ENCODE measurements around the gene OPA3.
"Not testable (repeated sequence)": the region's sequence is repeated elsewhere in the genome, so short reads cannot be mapped to it uniquely, and the experiment has no call there.

Gene OPA3

DNA sequence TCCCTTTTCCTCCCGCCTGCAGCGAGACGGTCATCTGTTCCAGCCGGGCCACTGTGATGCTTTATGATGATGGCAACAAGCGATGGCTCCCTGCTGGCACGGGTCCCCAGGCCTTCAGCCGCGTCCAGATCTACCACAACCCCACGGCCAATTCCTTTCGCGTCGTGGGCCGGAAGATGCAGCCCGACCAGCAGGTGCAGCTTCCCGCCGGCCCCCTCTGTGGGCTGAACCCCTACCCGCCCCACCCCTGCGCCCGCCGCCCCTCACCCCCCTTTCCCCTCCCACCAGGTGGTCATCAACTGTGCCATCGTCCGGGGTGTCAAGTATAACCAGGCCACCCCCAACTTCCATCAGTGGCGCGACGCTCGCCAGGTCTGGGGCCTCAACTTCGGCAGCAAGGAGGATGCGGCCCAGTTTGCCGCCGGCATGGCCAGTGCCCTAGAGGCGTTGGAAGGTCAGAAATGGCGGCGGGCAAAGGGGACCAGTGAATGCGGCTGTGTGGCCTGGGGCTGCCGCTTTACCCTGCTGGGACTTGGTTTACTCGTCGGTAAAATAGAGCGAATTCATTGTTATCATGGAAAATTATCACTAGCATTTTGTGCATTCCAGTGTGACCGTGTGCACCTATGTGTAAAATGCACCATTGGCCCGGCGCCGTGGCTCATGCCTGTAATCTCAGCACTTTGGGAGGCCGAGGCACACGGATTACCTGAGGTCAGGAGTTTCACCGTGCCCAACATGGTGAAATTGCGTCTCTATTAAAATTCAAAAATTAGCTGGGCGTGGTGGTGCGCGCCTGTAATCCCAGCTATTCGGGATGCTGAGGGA lies 66.7 kb downstream of the OPA3 start:
- DNase-seq: no peak

GRCh38 chr19:45517238-45517637 lies 67.4 kb downstream of the OPA3 start:
- DNase-seq: no peak

- DNase-seq: no peak
These were observed 68.7 kb downstream of the OPA3 start for GRCh38 chr19:45515807-45516401.

DNA sequence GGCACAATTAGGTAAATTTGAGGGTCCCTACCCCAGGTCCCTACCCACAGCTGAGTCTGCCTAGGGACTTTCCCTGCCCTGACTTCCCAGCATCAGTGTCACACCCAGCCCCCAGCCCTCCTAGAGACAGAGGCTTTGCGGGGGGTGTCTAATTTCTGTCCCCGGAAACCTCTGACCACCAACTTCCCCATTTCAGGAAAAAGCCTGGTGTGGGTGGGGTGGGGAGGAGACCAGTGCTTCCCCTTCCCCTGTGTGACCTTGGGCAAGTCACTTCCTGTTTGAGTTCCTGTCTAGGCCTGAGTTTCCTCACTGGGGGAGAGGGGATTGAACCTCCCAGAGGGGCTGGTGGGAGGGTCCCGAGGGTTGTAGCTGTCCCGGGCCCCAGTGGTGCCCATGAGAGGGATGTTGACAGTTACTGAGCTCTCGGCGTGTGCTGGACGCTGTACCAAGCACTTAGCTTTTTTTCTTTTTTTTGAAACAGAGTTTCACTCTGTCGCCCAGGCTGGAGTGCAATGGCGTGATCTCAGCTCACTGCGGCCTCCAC lies 69.4 kb downstream of the OPA3 start:
- peak; percentile 87 to 91 for DNase-seq

DNA sequence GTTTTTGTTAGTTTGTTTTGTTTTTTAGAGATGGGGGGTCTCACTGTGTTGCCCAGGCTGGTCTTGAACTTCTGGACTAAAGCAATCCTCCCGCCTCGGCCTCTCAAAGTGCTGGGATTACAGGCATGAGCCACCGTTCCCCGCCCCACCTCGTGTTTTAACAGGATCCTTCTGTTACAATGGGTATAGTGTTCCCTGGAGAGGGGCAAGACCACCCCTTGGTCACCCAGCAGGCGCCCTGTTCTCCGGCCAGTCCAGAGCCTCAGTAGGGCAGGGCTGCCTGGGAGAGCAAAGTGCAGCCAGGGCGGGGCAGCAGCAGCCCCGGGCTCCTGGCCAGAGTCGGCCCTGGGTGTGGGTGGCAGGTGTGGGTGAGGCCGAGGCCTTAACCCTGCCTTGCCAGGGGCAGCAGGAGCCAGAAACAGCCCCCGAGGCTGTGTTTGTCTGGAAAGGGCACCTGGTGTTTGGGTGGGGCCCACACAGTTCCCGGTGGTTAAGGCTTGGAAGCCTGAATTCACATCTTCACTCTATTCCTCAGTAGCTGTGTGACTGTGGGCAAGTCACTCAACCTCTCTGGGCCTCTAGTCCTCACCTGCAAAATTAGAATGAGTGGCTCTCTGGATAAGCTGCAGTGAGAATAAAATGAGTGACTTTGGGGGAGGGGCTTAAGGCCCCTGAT lies 70.1 kb downstream of the OPA3 start:
- DNase-seq: peak; percentile 60 to 70

DNA sequence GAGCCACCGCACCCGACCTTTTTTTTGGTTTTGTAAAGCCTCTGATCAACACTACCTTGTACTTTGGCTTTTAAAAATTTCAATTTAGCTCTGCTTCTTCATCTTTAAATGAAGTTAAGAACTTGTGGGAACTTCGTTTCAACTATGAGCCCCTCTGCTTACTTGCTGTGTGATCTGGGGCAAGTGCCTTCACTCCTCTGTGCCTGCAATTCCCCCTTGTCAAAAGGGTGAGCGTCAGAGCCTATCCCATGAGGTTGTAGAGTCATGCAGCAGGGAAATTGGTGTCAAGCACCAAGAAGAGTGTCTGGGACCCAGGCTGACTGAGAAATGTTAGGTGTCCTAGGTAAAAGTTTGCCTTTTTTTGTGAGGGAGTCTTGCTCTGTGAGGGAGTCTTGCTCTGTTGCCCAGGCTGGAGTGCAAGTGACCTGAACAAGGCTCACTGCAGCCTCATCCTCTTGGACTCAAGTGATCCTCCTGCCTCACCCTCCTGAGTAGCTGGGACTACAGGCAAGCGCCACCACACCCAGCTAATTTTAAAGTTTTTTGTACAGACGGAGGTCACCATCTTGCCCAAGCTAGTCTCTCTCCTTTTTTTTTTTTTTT lies 71.6 kb downstream of the OPA3 start:
- no peak for DNase-seq

DNA sequence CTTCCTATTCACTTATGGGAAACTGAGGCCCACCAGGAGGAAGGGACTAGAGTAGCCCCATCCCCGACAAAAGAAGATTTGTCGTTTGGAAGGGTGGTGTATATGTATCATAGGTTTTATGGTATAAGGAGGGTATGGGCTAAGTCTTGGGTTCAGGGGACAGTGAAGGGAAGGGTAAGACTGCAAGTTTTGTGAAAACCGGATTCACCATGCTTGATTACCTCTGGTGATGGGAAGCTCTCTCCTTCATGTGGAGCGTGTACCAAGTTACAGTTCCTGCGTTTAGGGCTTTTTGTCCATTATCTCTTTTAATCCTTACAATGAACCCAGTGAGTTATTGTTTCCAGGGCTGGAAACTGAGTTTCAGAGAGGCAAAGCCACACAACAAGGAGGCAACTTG lies 73.5 kb downstream of the OPA3 start:
- no peak for DNase-seq

DNA sequence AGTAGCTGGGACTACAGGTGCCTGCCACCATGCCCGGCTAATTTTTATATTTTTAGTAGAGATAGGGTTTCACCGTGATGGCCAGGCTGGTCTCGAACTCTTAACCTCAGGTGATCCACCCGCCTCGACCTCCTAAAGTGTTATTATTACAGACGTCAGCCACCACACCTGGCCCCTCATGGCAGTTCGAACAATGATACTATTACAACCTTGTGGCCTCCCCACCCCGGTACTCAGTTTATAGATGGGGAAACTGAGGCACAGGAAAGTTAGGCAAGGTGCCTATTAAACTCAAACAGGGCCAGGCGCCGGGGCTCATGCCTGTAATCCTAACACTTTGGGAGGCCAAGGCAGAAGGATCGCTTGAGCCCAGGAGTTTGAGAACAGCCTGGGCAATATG lies 74.2 kb downstream of the OPA3 start:
- DNase-seq: not testable (repeated sequence)

GRCh38 chr19:45509692-45510015 lies 74.9 kb downstream of the OPA3 start:
- no peak for DNase-seq

- peak; percentile 75 to 78 for DNase-seq
These were observed 75.5 kb downstream of the OPA3 start for GRCh38 chr19:45508861-45509691.

DNA sequence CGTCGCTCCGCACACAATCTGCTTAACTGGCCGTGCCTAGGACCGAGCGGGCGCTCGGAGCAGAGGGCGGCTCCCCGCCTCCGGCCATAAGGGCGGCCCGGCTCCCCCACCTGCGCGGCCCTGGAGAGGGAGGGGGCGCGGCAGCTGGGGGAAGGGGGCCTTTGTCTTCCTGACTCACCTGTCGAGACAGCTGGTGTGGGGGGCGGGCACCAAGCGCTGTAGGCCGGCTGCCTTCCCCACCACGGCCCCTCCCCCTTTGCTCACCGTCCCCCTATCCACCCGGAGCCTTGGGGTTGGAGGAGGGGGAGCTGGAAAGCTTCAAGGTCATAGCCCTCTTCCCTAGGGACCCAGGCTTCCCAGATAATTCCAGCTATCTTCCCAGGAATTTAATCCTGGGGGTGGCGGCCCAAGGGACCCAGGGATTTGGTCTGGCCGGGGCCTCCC lies 76.2 kb downstream of the OPA3 start:
- no peak for DNase-seq

DNA sequence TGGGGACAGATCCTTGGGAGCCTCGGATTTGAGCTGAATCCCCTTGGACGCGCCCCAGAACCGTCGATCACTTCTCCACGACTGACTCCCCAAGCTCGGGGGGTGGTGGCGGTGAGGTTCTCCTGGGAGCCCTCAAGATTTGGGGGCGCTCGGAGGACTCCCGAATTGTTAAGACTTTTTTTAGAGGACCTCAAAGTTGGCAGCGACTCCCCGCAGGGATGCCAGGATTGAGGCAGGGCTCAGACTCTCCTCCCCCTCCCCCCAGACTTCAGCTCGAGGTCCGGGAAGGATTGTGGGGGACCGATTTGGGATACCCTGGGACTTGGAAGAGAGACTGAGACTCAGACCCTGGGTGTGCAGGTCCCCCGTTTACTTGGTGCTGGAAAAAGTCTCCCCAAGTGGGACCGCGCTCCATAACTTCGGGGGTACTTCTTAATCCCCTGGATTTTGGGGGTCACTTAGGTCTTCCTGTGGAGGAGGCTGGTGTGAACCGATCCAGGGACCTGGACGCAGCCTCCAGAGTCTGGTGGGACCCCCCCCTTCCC lies 76.7 kb downstream of the OPA3 start:
- DNase-seq: no peak

DNA sequence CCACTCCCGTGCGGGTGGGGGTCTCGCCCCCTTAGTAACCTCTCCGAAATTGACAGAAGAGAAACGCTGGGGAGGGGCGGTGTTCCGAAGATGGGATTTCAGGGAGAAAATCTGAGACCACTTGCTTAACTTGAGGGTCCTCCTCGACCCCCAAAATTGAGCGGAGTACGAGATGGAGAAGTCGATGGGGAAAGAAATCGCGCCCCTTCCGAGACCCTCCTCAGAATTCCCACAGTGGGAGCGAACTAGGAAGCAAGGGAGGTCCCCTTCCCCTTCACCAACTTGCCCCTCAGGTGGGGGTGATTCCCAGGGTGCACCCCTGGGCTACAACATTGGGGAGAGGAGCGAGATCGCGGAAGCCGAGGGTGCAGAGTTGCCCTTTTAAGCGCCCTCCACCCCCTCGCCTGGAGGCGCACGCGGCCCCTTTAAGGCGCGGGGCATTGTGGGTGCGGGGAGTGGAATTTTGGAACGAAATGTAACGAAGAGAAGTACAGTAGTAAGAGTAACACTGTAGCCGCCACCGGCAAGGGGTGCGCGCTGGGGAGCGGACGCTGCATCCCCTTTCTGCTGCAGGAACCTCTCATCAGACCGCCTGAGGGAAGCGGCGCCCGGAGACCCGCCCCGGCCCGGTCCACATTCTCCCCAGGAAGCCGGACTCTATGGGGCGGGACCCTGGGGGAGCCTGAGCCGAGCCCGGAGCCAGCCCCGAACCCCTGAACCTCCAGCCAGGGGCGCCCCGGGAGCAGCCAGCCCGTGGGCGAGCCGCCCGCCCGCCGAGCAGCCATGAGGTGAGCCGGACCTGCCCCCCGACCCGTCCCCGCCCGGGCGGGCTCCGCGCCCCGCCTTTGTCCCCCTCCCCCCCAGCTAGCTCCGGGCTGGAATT lies 77.4 kb downstream of the OPA3 start, which contains the start of gene VASP:
TSS of gene VASP (plus strand) at position 491 of the 883 bp plus-strand sequence. CDS start at position 784, 293 bp downstream.
- DNase-seq: peak; percentile 87

DNA sequence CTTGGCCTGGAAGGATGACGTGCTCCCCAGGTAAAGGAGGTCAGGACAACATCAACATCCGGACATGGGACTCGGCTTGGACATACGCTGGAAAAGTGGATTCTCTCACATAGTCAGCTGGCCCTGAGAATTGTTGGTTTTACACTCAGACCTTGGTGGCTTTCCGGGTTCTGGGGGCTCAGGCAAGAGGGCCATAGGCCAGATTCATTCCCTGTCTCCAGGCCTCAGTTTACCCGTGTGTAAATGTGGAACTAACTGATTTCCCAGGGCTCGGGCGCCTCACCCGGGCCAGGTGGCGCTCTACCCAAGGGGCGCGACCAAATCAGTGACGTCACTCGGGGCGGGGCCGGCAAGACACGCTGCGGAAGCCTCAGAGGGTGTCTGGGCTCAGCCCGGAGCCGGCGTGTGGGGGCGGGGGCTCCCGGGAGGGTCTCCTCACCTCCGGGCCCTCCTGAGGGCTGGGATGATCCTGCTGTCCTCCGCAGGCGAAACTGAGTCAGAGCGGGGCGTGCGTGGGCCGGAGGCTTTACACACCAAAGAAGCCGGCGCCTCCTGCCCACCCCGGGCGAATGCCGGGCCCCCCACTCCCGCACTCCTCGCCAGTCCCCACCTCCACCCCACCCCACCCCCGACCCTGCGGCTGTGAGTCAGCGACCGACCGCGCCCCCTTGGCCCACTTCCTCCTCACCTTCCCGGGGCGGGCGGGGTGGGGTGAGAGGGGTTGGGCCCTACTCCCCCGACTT lies 78.2 kb downstream of the OPA3 start:
- peak; percentile 64 to 66 for DNase-seq

DNA sequence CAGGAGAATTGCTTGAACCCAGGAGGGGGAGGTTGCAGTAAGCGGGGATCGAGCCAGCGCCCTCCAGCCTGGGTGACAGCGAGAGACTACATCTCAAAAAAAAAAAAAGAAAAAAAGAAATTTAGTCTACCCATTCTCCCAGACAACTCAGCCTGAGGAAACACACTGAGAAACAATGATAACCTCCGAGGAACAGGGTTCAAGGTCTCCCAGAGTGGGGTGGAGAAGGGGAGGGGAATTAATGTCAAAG lies 78.7 kb downstream of the OPA3 start:
- no peak for DNase-seq

DNA sequence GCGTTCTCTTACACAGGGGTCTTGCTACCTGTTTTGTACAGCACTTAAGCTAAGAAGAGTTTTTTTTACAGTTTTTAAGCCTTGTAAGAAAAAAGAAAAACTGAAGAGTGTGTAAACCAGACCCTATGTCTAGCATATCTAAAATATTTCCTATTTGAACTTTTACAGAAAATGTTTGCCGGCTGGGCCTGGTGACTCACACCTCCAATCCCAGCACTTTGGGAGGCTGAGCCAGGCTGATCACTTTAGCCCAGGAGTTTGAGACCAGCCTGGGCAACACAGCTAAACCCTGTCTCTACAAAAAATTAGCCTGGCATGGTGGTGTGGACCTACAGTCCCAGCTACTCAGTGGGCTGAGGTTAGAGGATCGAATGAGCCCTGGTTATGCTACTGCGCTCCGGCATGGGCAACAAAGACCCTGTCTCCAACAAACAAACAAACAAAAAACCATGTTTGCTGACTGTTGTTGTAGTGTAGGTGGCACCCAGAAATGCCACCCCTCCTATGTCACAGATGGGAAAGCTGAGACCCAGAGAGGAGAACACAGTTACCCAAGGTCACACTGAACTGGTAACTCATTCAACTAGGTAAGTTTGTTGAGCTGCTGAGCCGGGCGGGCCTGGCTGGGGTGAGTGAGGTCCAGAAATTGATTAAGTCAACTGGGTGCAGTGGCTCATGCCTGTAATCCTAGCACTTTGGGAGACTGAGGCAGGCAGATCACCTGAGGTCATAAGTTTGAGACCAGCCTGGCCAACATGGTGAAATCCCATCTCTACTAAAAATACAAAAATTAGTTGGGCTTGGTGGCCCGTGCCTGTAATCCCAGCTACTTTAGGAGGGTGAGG lies 79.2 kb downstream of the OPA3 start:
- DNase-seq: no peak

DNA sequence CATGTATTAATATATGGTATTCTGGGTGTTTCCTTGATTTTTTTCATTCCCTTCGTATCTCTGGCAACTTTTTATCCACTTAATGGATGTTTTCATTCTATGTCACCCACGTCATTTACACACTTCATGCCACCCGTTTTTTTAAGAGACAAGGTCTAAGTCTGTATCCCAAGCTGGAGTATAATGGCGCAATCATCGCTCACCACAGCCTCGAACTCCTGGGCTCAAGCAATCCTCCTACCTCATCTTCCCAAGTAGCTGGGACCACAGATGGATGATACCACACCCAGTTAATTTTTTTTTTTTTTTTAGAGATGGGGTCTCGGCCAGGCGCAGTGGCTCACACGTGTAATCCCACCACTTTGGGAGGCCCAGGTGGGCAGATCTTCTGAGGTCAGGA lies 80.7 kb downstream of the OPA3 start:
- no peak for DNase-seq

- DNase-seq: no peak
These were observed 82.5 kb downstream of the OPA3 start for GRCh38 chr19:45502111-45502510.

DNA sequence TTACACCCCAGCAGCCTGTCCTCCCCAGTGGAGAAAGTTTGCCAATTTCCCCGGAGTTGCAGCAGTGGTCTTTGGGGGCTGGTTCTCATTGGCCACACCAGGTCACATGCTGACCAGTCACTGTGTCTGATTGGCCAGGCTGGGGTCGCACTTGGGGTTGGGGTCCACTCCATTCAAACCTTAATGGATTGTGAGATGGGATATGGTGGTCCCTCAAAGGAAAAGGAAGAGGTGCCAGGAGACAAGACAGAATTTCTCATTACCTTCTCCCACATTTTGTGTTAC lies 82.9 kb downstream of the OPA3 start:
- DNase-seq: no peak
